ENCODE data around the gene PTCH2.
A peak's percentile ranks its signal among the peaks of the same experiment; 100 is the strongest.

PTCH2 gene

DNA sequence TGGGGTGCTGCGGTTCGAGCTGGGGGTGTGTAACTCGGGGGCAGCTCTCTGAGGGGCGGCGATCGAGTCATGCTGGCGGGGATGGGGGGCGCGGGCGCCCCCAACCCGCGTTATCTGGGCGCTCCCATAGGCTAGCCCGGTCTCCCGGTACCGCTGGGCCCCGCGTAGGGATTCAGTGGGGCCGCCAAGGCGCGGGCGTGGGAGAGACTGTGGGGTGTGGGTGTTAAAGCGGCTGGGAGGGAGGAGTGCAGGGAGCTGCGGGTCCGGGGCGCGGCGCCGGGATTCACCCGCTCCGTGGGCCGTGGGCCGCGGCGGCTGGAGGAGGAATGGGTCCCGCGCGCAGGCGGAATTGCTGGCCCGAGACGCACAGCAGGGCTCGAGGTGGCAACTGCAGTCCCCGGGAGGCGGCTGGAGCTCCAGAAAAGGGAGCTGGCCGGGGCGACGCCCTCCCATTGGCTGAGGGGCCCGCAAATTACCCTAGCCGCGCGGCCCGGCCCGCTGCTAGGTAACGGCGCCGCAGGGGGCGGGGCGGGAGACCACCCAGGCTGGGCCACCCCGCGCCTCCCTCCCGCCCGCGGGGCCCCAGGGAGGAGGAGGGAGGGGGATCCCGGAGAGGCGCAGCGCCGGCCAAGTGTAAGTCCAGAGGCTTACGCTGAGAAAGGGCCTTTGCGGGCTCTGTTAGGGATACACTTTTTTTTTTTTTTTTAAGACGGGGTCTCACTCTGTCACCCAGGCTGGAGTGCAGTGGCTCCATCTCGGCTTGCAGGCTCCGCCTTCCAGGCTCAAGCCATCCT lies at the start of gene PTCH2 (continued):
- TF ChIP-seq, protein P1, sequence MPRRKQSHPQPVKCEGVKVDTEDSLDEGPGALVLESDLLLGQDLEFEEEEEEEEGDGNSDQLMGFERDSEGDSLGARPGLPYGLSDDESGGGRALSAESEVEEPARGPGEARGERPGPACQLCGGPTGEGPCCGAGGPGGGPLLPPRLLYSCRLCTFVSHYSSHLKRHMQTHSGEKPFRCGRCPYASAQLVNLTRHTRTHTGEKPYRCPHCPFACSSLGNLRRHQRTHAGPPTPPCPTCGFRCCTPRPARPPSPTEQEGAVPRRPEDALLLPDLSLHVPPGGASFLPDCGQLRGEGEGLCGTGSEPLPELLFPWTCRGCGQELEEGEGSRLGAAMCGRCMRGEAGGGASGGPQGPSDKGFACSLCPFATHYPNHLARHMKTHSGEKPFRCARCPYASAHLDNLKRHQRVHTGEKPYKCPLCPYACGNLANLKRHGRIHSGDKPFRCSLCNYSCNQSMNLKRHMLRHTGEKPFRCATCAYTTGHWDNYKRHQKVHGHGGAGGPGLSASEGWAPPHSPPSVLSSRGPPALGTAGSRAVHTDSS (tag by site-specific recombination; IDR thresholded peaks at IDR 0.05) = no peak

DNA sequence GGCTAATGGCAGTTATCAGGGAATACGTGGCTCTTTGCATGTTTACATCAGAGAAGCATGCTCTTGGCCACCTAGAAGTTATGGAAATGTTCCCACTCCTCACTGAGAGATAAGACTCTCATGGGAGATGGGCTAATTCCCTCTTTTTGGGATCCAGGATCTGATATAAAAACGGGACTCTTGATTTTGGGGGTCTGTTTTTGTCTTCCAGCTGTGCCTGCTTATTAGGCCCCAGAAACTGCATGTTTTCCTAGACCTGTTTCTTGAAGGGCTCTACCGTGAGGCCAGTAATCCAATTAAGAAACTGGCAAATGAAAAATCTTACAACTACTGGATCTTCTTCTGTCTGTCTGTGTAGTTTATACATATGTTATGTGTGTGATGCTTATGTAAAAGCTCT lies 47.0 kb upstream of the PTCH2 start:
- ChIA-PET CTCF (interaction anchor here (0.7 kb wide), 1 partner anchor 677 kb away, joined by 3 read pairs; no protein-coding TSS in a partner anchor), POLR2A (no interaction called here)
- H3K4me3 ChIP-seq (ENCODE audit: low read depth, low read length) = no peak overlapping the region
- H3K36me3 ChIP-seq (ENCODE audit: control insufficient read depth in 2 of 2, insufficient read depth in 1 of 2, low read length in 2 of 2) = peaks cover 0 to 46% of the 10 kb centered on the region in 2 experiments; a peak in 1 of 3 replicates
- H3K9me3 ChIP-seq (ENCODE audit: control insufficient read depth, insufficient read depth, low read depth, low read length) = no peaks in the 10 kb centered on the region
- no peak overlapping the region for H3K27ac ChIP-seq (ENCODE audit: extremely low read depth, low read depth, low read length)
- TF ChIP-seq, protein P2, sequence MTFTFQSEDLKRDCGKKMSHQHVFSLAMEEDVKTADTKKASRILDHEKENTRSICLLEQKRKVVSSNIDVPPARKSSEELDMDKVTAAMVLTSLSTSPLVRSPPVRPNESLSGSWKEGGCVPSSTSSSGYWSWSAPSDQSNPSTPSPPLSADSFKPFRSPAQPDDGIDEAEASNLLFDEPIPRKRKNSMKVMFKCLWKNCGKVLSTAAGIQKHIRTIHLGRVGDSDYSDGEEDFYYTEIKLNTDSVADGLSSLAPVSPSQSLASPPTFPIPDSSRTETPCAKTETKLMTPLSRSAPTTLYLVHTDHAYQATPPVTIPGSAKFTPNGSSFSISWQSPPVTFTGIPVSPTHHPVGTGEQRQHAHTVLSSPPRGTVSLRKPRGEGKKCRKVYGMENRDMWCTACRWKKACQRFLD (tag by site-specific recombination; IDR thresholded peaks at IDR 0.05) = no peak
- TF ChIP-seq ZNF184 (tag by site-specific recombination; IDR thresholded peaks at IDR 0.05) (no peak), HOXD13 (CRISPR knock-in tag; IDR thresholded peaks at IDR 0.05; ENCODE audit: borderline replicate concordance) (no peak), SETDB1 (IDR thresholded peaks at IDR 0.05; ENCODE audit: insufficient read length, low read length) (peak; percentile 98), GLIS1 (tag by site-specific recombination; IDR thresholded peaks at IDR 0.05) (no peak), ZSCAN23 (tag by site-specific recombination; IDR thresholded peaks at IDR 0.05) (no peak)
- H3K4me1 ChIP-seq (ENCODE audit: control insufficient read depth, insufficient read depth, low read length) = no peaks in the 10 kb centered on the region

DNA sequence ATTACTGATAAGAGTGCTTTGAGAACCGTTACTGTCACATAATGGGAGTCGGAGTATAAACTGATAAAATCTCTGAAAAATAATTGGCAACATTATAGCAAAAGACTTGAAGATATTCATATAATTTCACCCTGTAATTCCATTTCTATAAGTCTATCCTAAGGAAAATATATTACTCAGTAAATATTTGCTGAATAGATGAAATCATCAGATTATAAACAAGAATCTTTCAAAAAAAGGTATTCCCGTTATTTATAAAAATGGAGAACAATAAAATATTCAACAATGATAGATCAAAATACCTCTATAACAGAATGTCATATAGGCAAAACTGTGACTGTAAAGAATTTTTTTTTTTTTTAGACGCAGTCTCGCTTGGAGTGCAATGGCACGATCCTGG lies 42.4 kb upstream of the PTCH2 start:
- Histone ChIP-seq H3K4me3 (ENCODE audit: low read depth, low read length) (no peak overlapping the region), H3K36me3 (ENCODE audit: control insufficient read depth in 2 of 2, insufficient read depth in 1 of 2, low read length in 2 of 2) (peaks cover 0 to 54% of the 10 kb centered on the region in 2 experiments; a peak in 1 of 3 replicates), H3K9me3 (ENCODE audit: control insufficient read depth, insufficient read depth, low read depth, low read length) (no peaks in the 10 kb centered on the region), H3K4me1 (ENCODE audit: control insufficient read depth, insufficient read depth, low read length) (no peaks in the 10 kb centered on the region), H3K27ac (ENCODE audit: extremely low read depth, low read depth, low read length) (no peak overlapping the region)
- POLR2A ChIA-PET = no interaction called here
- CTCF ChIA-PET = no interaction called here
- TF ChIP-seq, protein P3, sequence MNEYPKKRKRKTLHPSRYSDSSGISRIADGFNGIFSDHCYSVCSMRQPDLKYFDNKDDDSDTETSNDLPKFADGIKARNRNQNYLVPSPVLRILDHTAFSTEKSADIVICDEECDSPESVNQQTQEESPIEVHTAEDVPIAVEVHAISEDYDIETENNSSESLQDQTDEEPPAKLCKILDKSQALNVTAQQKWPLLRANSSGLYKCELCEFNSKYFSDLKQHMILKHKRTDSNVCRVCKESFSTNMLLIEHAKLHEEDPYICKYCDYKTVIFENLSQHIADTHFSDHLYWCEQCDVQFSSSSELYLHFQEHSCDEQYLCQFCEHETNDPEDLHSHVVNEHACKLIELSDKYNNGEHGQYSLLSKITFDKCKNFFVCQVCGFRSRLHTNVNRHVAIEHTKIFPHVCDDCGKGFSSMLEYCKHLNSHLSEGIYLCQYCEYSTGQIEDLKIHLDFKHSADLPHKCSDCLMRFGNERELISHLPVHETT (tag by site-specific recombination; IDR thresholded peaks at IDR 0.05) = no peak
- TF ChIP-seq ZNF701 (tag by site-specific recombination; IDR thresholded peaks at IDR 0.05) (no peak), ZNF433 (tag by site-specific recombination; IDR thresholded peaks at IDR 0.05; ENCODE audit: low read depth) (no peak), ZNF24 (tag by site-specific recombination; IDR thresholded peaks at IDR 0.05) (no peak), ZBTB8A (tag by site-specific recombination; IDR thresholded peaks at IDR 0.05) (no peak), ZNF19 (tag by site-specific recombination; IDR thresholded peaks at IDR 0.05; ENCODE audit: low read depth) (no peak), TRIM28 (IDR thresholded peaks at IDR 0.05; ENCODE audit: borderline replicate concordance, low read length) (no peak), EGR2 (tag by site-specific recombination; IDR thresholded peaks at IDR 0.05; ENCODE audit: low read depth) (no peak)
- TF ChIP-seq, protein P4, sequence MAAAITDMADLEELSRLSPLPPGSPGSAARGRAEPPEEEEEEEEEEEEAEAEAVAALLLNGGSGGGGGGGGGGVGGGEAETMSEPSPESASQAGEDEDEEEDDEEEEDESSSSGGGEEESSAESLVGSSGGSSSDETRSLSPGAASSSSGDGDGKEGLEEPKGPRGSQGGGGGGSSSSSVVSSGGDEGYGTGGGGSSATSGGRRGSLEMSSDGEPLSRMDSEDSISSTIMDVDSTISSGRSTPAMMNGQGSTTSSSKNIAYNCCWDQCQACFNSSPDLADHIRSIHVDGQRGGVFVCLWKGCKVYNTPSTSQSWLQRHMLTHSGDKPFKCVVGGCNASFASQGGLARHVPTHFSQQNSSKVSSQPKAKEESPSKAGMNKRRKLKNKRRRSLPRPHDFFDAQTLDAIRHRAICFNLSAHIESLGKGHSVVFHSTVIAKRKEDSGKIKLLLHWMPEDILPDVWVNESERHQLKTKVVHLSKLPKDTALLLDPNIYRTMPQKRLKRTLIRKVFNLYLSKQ (tag by site-specific recombination; IDR thresholded peaks at IDR 0.05; ENCODE audit: borderline replicate concordance) = no peak
- TF ChIP-seq, protein P5, sequence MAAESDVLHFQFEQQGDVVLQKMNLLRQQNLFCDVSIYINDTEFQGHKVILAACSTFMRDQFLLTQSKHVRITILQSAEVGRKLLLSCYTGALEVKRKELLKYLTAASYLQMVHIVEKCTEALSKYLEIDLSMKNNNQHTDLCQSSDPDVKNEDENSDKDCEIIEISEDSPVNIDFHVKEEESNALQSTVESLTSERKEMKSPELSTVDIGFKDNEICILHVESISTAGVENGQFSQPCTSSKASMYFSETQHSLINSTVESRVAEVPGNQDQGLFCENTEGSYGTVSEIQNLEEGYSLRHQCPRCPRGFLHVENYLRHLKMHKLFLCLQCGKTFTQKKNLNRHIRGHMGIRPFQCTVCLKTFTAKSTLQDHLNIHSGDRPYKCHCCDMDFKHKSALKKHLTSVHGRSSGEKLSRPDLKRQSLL (tag by site-specific recombination; IDR thresholded peaks at IDR 0.05) = no peak

Data from HEK293 (cell line).